ENCODE results near the gene LPP. TPM values are rescaled to one million over a fixed set of nuclear protein-coding genes. Genes with fewer than 3 reads are reported as not detected.

Gene LPP
- polyA plus RNA-seq, 2 of the 4 experiments (the other 2 are of a cell fraction): 11.0 to 30.8 TPM

- ChIA-PET CTCF (interaction anchor here (0.9 to 1.8 kb wide), 2 partner anchors 9 to 14 kb away, joined by 3 to 5 read pairs; no protein-coding TSS in a partner anchor), POLR2A (no interaction called here)
- Histone ChIP-seq H3K4me2 (no peak overlapping the region), H3K9me3 (no peaks in the 10 kb centered on the region), H3K4me1 (no peaks in the 10 kb centered on the region), H3K27ac (no peak overlapping the region), H3K4me3 (no peak overlapping the region)
- ATAC-seq (no peak), FAIRE-seq (no peak), DNase-seq (ENCODE audit: low read depth in 1 of 2, low spot score in 1 of 2) (no peak)
- TF ChIP-seq HDAC2 (IDR thresholded peaks at IDR 0.05): no peak
- TF ChIP-seq KDM1A (IDR thresholded peaks at IDR 0.05; ENCODE audit: low read depth): no peak
- WGBS (ENCODE audit: missing lambda C conversion rate): 89% methylated on average over 3 of the region's 3 CpGs
Measured at GRCh38 chr3:188602620-188603019, 448.7 kb downstream of the LPP start.

- TF ChIP-seq FOSL2 (IDR thresholded peaks at IDR 0.05): no peak
- TF ChIP-seq FOSL2 (CRISPR knock-in tag; IDR thresholded peaks at IDR 0.05): no peak
- TF ChIP-seq E2F6 (IDR thresholded peaks at IDR 0.05; ENCODE audit: borderline replicate concordance, low read depth): no peak
- no peak for TF ChIP-seq NR3C1 (IDR thresholded peaks at IDR 0.05)
- TF ChIP-seq CBX8 (IDR thresholded peaks at IDR 0.05): no peak
- no peak for TF ChIP-seq CEBPB (IDR thresholded peaks at IDR 0.05)
- no peak for TF ChIP-seq ESRRA (IDR thresholded peaks at IDR 0.05; ENCODE audit: borderline replicate concordance, low read length)
- no peak for TF ChIP-seq HMGXB4 (CRISPR knock-in tag; IDR thresholded peaks at IDR 0.05; ENCODE audit: borderline replicate concordance)
- TF ChIP-seq RAD21 (conservative IDR thresholded peaks at IDR 0.05 in 1 of 2, IDR thresholded peaks at IDR 0.05 in 1 of 2): no peak
- no peak for TF ChIP-seq KDM1A (IDR thresholded peaks at IDR 0.05; ENCODE audit: low read depth)
- TF ChIP-seq HES2 (IDR thresholded peaks at IDR 0.05): no peak
- TF ChIP-seq USF2 (IDR thresholded peaks at IDR 0.05): no peak
- no peak for DNase-seq (ENCODE audit: low read depth in 1 of 2, low spot score in 1 of 2)
- WGBS (ENCODE audit: missing lambda C conversion rate): 100% methylated on average over 1 of the region's 1 CpG
- CTCF ChIA-PET: no interaction called here
- no peak for FAIRE-seq
- no peaks in the 10 kb centered on the region for H3K4me1 ChIP-seq
- POLR2A ChIA-PET: no interaction called here
- no peak overlapping the region for H3K27ac ChIP-seq
- 0 out of 3 replicates have a peak, but pooled peaks cover 5% of the 10 kb centered on the region for H3K9me3 ChIP-seq
- no peak overlapping the region for H3K4me3 ChIP-seq
- H3K4me2 ChIP-seq: no peak overlapping the region
- no peak for ATAC-seq
Measured at GRCh38 chr3:188604651-188605050, 450.7 kb downstream of the LPP start.

GRCh38 chr3:188605231-188605630 lies 451.3 kb downstream of the LPP start:
- ATAC-seq: no peak
- H3K4me3 ChIP-seq: no peak overlapping the region
- H3K9me3 ChIP-seq: 0 out of 3 replicates have a peak, but pooled peaks cover 5% of the 10 kb centered on the region
- ChIA-PET POLR2A (no interaction called here), CTCF (no interaction called here)
- no peak for FAIRE-seq
- TF ChIP-seq RFX5 (IDR thresholded peaks at IDR 0.05) (no peak), HOXB5 (CRISPR knock-in tag; IDR thresholded peaks at IDR 0.05) (no peak)
- H3K27ac ChIP-seq: no peak overlapping the region
- DNase-seq (ENCODE audit: low read depth in 1 of 2, low spot score in 1 of 2): no peak
- no peak overlapping the region for H3K4me2 ChIP-seq
- H3K4me1 ChIP-seq: no peaks in the 10 kb centered on the region

- 98% methylated on average over 5 of the region's 5 CpGs for WGBS (ENCODE audit: missing lambda C conversion rate)
- ChIA-PET CTCF (interaction anchor here (1.2 kb wide), 1 partner anchor 865 kb away, joined by 3 read pairs; no protein-coding TSS in a partner anchor), POLR2A (no interaction called here)
- no peak overlapping the region for H3K4me3 ChIP-seq
- no peaks in the 10 kb centered on the region for H3K4me1 ChIP-seq
- ATAC-seq (no peak), FAIRE-seq (no peak), DNase-seq (ENCODE audit: low read depth in 1 of 2, low spot score in 1 of 2) (no peak)
- 0 out of 3 replicates have a peak, but pooled peaks cover 5% of the 10 kb centered on the region for H3K9me3 ChIP-seq
- TF ChIP-seq EHMT2 (IDR thresholded peaks at IDR 0.05; ENCODE audit: low read depth) (no peak), ZNF302 (CRISPR knock-in tag; IDR thresholded peaks at IDR 0.05) (no peak)
- no peak overlapping the region for H3K4me2 ChIP-seq
- H3K27ac ChIP-seq: no peak overlapping the region
Measured at GRCh38 chr3:188605905-188606304, 451.9 kb downstream of the LPP start.
